Stimulated activated CD4-positive, alpha-beta T cell treated with anti-CD3 and anti-CD28 coated beads, Interleukin-1b, Interleukin-23, amount 100 ng/mL, for 4 hours (primary cell): ENCODE data around the gene ARFGEF3.

Experiments used
- DNase-seq, 2 donors: peaks; one replicate each; pipeline ENCODE4 v3.0.0-alpha.2; 2020; ENCODE audit warnings: low read depth in 2 of 2

ARFGEF3 gene

GRCh38 chr6:138215093-138215782 lies 53.5 kb downstream of the ARFGEF3 start:
- DNase-seq = no peak

- DNase-seq = no peak
Measured at GRCh38 chr6:138218449-138218848, 56.7 kb downstream of the ARFGEF3 start, which contains the start of gene PBOV1. PBOV1 (minus strand) TSS chr6:138218491; CDS start chr6:138218395, 96 bp downstream.

DNA sequence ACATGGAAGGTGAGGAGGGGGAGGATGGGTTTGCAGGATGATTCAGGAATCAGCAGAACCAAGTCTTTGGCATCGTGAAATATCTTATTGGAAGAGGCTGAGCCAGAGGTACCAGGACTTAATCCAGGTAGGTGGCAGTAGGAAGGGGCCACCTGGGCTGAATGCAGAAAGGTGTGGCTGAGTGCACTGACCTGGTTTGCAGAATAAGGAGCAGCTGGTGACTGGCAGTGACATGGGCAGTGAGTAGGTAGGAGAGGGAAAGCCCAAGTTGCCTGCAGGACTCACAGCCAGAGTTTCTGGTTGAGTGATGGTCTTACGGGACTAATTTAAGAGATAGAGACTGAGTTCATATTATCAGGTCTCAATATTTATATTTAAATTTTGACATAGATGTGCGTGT lies 57.7 kb downstream of the ARFGEF3 start:
- DNase-seq = no peak

DNA sequence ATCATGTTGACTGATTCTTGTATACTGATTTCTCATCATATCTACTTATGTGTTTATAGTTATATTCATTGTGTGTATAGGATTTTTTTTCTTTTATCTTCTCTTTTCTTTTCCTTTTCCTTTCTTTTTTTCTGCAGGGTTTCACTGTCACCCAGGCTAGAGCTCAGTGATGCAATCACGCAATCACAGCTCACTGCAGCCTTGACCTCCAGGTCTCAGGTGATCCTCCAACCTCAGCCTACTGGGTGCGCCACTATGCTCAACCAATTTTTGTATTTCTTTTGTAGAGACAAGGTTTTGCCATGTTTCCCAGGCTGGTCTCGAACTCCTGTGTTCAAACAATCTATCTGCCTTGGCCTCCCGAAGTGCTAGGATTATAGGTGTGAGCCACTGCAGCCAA lies 58.2 kb downstream of the ARFGEF3 start:
- DNase-seq = no peak

- no peak for DNase-seq
Measured at GRCh38 chr6:138222901-138223546, 61.3 kb downstream of the ARFGEF3 start.

DNA sequence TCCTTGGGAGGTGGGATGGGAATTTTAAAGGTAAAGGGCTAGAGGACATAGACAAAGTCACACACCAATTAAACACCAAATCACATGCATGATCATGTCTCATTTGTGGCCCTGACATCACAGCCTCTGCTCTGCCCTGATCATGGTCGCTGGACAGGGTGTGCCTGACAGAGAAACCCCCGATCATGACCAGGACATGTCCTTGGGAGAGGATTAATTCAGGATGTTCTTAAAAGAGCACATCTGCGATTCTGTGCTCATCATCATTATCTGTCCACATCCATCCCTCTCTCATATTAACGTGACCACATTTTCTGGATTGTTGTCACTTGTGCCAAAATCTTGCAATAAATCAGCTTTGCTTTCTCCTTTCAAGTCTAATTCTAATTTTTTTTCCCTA lies 64.2 kb downstream of the ARFGEF3 start:
- DNase-seq = no peak

DNA sequence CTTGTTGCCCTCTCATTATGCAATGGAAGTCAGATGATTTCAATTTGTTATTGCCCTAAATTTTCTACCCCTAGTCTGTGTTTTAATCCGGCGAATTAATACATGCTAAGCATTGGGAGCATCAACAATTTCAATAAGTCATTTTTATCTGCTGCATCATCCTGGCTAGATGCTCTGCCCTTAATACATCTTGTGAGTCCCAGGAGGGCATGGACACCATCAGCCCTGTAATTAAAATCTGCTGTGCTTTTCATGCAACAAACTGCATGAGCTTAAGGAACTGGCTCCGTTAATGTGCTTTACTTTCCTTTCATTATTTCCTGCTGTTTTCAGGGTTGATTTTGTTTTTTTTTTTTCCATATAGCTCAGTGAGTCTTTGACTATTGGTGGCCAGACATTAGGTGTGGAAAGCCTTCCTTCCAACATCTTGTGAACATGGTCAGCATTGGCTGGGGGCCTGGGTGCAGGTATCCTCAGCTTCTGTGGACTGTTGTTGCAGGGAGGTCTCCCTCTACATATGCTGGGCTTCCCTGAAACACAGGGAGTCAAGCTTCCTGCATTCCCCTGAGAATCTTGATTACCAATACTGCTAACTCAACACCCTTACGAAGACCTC lies 65.1 kb downstream of the ARFGEF3 start:
- DNase-seq = no peak

GRCh38 chr6:138227316-138227781 lies 65.6 kb downstream of the ARFGEF3 start:
- no peak for DNase-seq

DNA sequence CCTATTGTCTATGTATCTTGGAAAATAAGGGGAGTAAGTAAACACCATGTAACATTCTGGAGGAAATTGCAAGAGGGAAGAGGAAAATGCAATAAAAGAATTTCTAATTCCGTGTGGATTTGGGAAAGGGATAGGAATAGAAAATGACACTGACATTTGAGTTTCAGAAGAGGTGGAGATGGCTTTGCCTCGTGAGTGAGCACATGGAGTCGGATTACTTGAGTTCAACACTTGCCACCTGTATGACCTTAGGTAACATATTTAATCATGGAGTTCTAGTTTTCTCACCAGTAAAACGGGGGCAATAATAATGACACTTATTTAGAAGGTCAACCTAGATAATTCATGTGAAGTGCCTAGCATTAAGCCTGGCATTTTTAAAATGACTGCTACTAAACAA lies 67.3 kb downstream of the ARFGEF3 start:
- no peak for DNase-seq

DNA sequence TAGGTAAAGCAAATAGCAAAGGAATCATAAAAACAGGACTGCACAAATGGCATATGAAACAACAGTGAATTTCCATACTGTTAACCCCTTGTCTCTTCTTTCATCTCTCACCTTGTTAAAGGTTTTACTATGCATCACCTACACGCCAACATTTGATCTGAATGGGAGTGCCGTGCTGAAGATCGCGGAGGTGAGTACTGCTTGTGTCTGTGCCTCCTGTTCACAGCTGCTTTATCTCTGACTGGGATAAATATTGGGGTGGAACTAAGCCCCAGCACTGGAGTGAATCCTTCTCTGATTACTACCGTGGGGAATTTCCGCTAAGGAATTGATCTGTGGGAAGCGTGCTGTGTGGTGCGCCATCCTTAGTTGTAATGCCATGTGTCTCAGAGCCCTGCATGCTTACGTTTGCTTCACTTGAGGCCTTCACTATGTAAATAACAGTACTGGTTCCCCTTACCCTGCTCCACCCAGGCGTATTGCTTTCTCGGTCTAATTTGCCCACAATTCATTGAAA lies 68.0 kb downstream of the ARFGEF3 start:
- DNase-seq = no peak

DNA sequence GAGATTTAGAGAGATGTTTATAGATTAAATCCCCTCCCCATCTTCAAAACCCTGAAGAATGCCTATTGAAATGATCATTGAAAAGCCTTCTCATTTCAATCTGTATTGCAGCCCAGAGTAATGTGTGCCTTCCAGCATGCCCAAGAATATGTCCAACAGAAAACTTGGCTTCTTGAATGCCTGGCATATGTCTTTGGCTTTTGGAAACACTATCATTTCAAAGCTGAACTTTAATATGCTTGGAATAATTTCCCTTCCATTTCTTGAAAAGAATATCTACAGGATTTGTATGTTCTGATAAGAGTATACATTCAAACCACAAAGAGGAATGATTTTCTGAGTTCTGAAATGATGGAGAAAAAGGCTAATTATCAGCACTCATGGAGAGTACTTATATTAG lies 68.5 kb downstream of the ARFGEF3 start:
- no peak for DNase-seq

- DNase-seq = no peak
Measured at GRCh38 chr6:138230759-138231380, 69.1 kb downstream of the ARFGEF3 start.

GRCh38 chr6:138231381-138231886 lies 69.7 kb downstream of the ARFGEF3 start:
- no peak for DNase-seq

GRCh38 chr6:138234363-138234762 lies 72.6 kb downstream of the ARFGEF3 start:
- DNase-seq = no peak

GRCh38 chr6:138235205-138235604 lies 73.5 kb downstream of the ARFGEF3 start:
- no peak for DNase-seq

DNA sequence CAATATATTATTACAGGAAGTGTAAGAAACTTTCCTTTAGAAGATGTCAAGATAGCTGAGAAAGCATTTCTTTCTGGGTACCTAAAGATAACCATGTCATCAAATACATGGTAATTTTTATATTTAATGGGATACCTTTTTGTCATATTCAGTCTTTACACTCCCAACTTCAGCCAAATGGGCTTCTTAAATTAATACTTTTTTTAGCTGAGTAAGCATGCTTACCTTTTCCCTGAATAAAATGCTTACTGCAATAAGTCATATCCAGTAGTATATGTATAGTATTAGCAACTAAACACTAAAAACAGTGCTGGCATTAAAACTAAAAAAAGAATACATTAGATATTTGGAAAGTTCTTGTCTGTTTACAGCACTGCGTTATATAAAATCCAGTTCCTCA lies 74.0 kb downstream of the ARFGEF3 start:
- DNase-seq = no peak

GRCh38 chr6:138237463-138237862 lies 75.7 kb downstream of the ARFGEF3 start:
- DNase-seq = no peak

GRCh38 chr6:138238368-138238767 lies 76.6 kb downstream of the ARFGEF3 start:
- no peak for DNase-seq

DNA sequence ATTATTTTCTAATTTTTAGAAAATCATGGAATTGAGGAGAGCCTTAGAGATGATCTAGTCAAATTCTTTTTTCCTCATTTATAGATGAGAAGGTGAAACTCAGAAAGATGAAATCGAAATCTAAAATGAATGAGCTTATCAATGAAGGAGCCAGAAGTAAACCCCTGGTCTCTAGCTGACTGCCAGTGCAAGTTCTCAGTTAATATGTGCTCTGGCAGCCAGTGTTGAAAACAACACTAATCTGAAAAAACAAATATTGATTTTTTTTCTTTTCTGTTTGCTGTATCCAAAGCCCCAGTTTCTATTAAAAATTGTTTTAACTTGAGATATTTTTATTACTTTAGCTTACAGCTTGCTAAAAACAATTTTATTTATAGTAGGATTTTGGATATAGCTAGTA lies 78.0 kb downstream of the ARFGEF3 start:
- no peak for DNase-seq

DNA sequence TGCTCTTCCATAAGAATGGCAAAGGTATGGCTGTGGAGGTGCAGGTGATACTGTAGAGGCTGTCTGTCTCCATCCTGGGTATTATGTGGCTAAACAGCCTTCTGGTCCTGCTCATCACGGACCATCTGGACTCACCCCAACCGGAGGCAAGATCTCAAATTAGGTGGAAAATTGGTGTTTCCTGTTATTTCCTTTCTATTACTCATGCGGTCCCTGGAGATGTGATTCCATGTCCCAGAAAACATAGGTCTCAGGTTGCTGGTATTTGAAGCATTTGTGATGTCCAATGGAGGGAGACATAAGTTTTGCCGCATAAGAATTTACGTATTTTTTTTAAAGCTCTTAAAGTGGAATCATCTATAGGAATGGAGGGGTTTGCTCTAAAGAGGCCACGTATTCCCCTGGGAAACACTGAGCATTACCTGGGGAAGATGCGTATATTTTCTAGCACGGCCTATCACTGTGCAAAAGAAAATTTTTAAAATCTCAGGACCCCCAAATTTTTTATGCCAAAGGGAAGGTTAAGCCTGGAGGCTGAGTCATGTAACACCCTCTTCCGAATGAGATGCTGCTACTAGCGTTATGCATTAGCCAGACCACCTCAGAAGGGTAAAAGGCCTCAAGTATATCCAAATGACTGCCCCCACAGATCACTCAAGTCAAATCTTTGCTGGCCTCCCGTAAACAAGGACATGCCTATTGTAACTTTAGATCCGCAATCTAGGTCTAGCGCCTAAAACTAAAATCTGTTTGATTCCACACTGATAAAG lies 78.9 kb downstream of the ARFGEF3 start:
- DNase-seq = no peak

DNA sequence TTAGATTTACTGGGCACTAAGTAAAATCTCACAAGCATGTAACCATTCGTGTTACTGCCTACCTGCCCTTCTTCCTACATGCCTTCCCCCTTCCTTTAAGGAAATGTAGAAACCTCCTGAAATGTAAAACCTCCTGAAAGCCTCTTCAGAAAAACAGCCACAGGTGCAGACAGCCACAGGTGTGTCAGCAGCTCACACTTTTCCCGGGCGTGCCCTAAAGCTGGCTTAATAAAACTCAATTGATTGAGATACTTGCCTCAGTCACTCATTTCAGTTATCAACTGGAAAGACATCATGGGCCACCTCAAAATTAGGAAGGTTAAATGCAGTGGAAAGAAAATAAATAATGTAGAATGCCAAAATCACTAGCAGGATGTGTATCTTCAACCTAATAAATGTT lies 79.6 kb downstream of the ARFGEF3 start:
- no peak for DNase-seq
